ENCODE measurements around the gene CLEC1A. TPM values are rescaled to one million over a fixed set of nuclear protein-coding genes. Genes with fewer than 3 reads are reported as not detected.

The CLEC1A gene
- total and polyA plus RNA-seq, 2 of the 13 experiments (the other 11 are each of a cell fraction or from before 2014, with no cell fraction given) = not detected

DNA sequence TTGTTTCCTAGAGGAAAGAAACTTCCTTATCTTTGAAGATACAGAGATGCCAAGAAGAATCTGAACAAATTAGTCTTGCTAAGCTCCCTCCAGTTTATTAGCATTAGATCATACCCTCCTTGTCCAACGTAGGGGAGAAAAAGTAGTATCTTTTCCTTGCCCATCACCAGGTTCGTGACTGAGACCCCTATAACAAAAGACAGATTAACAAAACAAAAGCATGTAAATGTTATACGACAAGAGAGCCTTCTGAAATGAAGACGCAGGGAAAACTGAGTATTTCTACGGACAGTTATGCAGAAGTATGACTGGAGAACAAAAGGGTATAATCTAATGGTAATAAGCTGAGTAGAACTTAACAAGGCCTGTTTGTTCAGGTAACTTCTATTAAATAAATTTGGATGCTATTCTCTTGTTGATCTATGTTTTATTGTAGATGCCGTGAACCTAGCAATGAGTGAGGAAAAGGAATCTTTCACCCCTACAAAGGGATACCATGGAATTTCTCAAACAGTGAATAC is 34.1 kb upstream of the CLEC1A start:
- no peak overlapping the region for H2AFZ ChIP-seq (ENCODE audit: low read length)
- WGBS (ENCODE audit: low lambda C conversion rate) = 42% methylated on average over 6 of the region's 6 CpGs
- CTCF ChIA-PET (ENCODE audit: low intra/inter-chr PET ratio, low total read pairs) = no interaction called here
- no peak overlapping the region for H3K4me2 ChIP-seq (ENCODE audit: low read depth, low read length)
- in situ Hi-C loops (cut with HindIII; ENCODE audit: extremely low pct_ligation_motif_present, low pct_unique_long_range_greater_than_20kb) (loop anchor here (10.0 kb wide), 1 partner anchor 378 kb away; no protein-coding TSS in a partner anchor), intact Hi-C loops (cut with micrococcal nuclease; ENCODE audit: unreplicated experiment) (no loop called here)
- no peaks in the 10 kb centered on the region for H3K9me3 ChIP-seq (ENCODE audit: low read length)
- peaks cover 0 to 8% of the 10 kb centered on the region in 2 experiments; a peak in 2 of 5 replicates for H3K27me3 ChIP-seq (ENCODE audit: control insufficient read depth in 1 of 2, insufficient read depth in 2 of 2, low read length in 2 of 2)
- no TSS peak for BruUV-seq (replicated peaks)
- no peak overlapping the region for H3K4me3 ChIP-seq (replicated peaks in 1 of 3; ENCODE audit: insufficient read depth in 1 of 3, low read depth in 2 of 3, low read length in 3 of 3)
- 0 out of 2 replicates have a peak, but pooled peaks cover 6% of the 10 kb centered on the region for H3K4me1 ChIP-seq (ENCODE audit: insufficient read depth, low read length)
- H3K79me2 ChIP-seq (ENCODE audit: insufficient read depth, low read length) = no peaks in the 10 kb centered on the region
- FAIRE-seq (no peak), DNase-seq (ENCODE audit: low spot score) (no peak), ATAC-seq (no peak)
- H3K36me3 ChIP-seq (replicated peaks in 1 of 2; ENCODE audit: control insufficient read depth in 1 of 2, insufficient read depth in 2 of 2, low read length in 2 of 2) = no peaks in the 10 kb centered on the region
- H3K27ac ChIP-seq (ENCODE audit: extremely low read length, insufficient read depth, low read length) = no peak overlapping the region
- TF ChIP-seq KAT2B (IDR thresholded peaks at IDR 0.05; ENCODE audit: borderline replicate concordance, low read depth, low read length) (no peak), TARDBP (CRISPR knock-in tag; IDR thresholded peaks at IDR 0.05) (no peak), ZNF350 (CRISPR knock-in tag; IDR thresholded peaks at IDR 0.05; ENCODE audit: borderline replicate concordance, low read depth) (no peak), CHD4 (IDR thresholded peaks at IDR 0.05; ENCODE audit: borderline replicate concordance, low read length) (no peak), ZFX (CRISPR knock-in tag; IDR thresholded peaks at IDR 0.05; ENCODE audit: low read depth) (no peak)
- TF ChIP-seq, protein P1, sequence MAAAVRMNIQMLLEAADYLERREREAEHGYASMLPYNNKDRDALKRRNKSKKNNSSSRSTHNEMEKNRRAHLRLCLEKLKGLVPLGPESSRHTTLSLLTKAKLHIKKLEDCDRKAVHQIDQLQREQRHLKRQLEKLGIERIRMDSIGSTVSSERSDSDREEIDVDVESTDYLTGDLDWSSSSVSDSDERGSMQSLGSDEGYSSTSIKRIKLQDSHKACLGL (CRISPR knock-in tag; IDR thresholded peaks at IDR 0.05) = no peak
- TF ChIP-seq, protein P2, sequence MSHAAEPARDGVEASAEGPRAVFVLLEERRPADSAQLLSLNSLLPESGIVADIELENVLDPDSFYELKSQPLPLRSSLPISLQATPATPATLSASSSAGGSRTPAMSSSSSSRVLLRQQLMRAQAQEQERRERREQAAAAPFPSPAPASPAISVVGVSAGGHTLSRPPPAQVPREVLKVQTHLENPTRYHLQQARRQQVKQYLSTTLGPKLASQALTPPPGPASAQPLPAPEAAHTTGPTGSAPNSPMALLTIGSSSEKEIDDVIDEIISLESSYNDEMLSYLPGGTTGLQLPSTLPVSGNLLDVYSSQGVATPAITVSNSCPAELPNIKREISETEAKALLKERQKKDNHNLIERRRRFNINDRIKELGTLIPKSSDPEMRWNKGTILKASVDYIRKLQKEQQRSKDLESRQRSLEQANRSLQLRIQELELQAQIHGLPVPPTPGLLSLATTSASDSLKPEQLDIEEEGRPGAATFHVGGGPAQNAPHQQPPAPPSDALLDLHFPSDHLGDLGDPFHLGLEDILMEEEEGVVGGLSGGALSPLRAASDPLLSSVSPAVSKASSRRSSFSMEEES (CRISPR knock-in tag; IDR thresholded peaks at IDR 0.05) = no peak
- TF ChIP-seq, protein P3, sequence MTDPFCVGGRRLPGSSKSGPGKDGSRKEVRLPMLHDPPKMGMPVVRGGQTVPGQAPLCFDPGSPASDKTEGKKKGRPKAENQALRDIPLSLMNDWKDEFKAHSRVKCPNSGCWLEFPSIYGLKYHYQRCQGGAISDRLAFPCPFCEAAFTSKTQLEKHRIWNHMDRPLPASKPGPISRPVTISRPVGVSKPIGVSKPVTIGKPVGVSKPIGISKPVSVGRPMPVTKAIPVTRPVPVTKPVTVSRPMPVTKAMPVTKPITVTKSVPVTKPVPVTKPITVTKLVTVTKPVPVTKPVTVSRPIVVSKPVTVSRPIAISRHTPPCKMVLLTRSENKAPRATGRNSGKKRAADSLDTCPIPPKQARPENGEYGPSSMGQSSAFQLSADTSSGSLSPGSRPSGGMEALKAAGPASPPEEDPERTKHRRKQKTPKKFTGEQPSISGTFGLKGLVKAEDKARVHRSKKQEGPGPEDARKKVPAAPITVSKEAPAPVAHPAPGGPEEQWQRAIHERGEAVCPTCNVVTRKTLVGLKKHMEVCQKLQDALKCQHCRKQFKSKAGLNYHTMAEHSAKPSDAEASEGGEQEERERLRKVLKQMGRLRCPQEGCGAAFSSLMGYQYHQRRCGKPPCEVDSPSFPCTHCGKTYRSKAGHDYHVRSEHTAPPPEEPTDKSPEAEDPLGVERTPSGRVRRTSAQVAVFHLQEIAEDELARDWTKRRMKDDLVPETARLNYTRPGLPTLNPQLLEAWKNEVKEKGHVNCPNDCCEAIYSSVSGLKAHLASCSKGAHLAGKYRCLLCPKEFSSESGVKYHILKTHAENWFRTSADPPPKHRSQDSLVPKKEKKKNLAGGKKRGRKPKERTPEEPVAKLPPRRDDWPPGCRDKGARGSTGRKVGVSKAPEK (CRISPR knock-in tag; IDR thresholded peaks at IDR 0.05; ENCODE audit: borderline replicate concordance) = no peak
- no peaks in the 10 kb centered on the region for H4K20me1 ChIP-seq (ENCODE audit: insufficient read depth, low read length)
- H3K9ac ChIP-seq (ENCODE audit: insufficient read depth, low read depth, low read length) = no peak overlapping the region
- POLR2A ChIA-PET = no interaction called here
